Muscle layer of colon (tissue), 2 donors: ENCODE results near the gene SHB.

Experiments used
- H3K27ac ChIP-seq: one replicate; pipeline ENCODE4 v1.7.0; 2013; ENCODE audit warnings: low read depth, mild to moderate bottlenecking, low read length, moderate library complexity
- H3K27me3 ChIP-seq, 2 donors: one replicate each; pipeline ENCODE4 v1.7.0; 2013; ENCODE audit warnings: low read length in 2 of 2, mild to moderate bottlenecking in 2 of 2; ENCODE audit not compliant: insufficient read depth in 2 of 2, control insufficient read depth in 1 of 2
- H3K36me3 ChIP-seq: one replicate; pipeline ENCODE4 v1.7.0; 2013; ENCODE audit warnings: mild to moderate bottlenecking, low read length; ENCODE audit not compliant: insufficient read depth
- H3K4me1 ChIP-seq: one replicate; pipeline ENCODE4 v1.7.0; 2013; ENCODE audit warnings: mild to moderate bottlenecking, low read length; ENCODE audit not compliant: insufficient read depth
- H3K4me3 ChIP-seq, 2 donors: one replicate each; pipeline ENCODE4 v1.7.0; 2013; ENCODE audit warnings: low read length in 2 of 2, low read depth in 1 of 2, mild to moderate bottlenecking in 1 of 2, moderate library complexity in 1 of 2
- H3K9ac ChIP-seq: one replicate; pipeline ENCODE4 v1.7.0; 2013; ENCODE audit warnings: low read length
- H3K9me3 ChIP-seq: one replicate; pipeline ENCODE4 v1.7.0; 2013; ENCODE audit warnings: mild to moderate bottlenecking, low read length
- donor health status: abdominal sarcoma.
- donor health status: Adenocarcinoma of cecum.

Gene SHB

GRCh38 chr9:37953206-37953774, 115.7 kb downstream of the SHB start:
- peaks cover 23% of the 10 kb centered on the region for H3K36me3 ChIP-seq
- H3K9ac ChIP-seq, result no peak overlapping the region
- H3K9me3 ChIP-seq, result no peaks in the 10 kb centered on the region
- H3K27ac ChIP-seq, result no peak overlapping the region
- no peak overlapping the region for H3K4me3 ChIP-seq
- H3K4me1 ChIP-seq, result peaks cover 14% of the 10 kb centered on the region
- H3K27me3 ChIP-seq, result no peaks in the 10 kb centered on the region

GRCh38 chr9:37952731-37953130, 116.3 kb downstream of the SHB start:
- Histone ChIP-seq H3K4me3 (no peak overlapping the region), H3K36me3 (peaks cover 29% of the 10 kb centered on the region), H3K9ac (no peak overlapping the region), H3K9me3 (no peaks in the 10 kb centered on the region), H3K27me3 (no peaks in the 10 kb centered on the region), H3K27ac (no peak overlapping the region), H3K4me1 (peaks cover 14% of the 10 kb centered on the region)

GRCh38 chr9:37951671-37952449, 117.2 kb downstream of the SHB start:
- no peaks in the 10 kb centered on the region for H3K27me3 ChIP-seq
- no peak overlapping the region for H3K9ac ChIP-seq
- peaks cover 14% of the 10 kb centered on the region for H3K4me1 ChIP-seq
- H3K9me3 ChIP-seq, result no peaks in the 10 kb centered on the region
- peaks cover 33% of the 10 kb centered on the region for H3K36me3 ChIP-seq
- no peak overlapping the region for H3K27ac ChIP-seq
- no peak overlapping the region for H3K4me3 ChIP-seq

GRCh38 chr9:37950561-37950960, 118.5 kb downstream of the SHB start:
- Histone ChIP-seq H3K4me1 (peaks cover 14% of the 10 kb centered on the region), H3K36me3 (peaks cover 34% of the 10 kb centered on the region), H3K4me3 (no peak overlapping the region), H3K27ac (no peak overlapping the region), H3K9ac (no peak overlapping the region), H3K9me3 (no peaks in the 10 kb centered on the region), H3K27me3 (no peaks in the 10 kb centered on the region)

DNA sequence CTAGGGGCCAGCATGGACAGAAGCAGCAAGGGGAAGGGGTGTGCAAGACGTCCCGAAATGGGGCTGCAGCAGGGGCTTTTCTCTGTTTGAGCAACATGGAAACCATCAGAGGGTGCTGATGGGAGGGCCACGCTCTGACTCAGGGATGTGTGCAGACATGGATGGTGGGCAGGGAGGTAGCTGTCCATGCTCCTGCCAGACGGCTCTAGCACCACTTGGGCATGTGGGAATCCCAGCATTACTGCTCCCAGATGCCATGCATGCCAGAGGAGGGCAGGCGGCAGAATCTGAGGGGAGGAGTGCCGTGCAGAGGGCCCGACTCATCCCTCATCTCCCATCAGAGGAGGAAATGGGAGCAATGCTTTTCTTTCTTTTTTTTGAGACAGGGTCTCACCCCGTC, 119.5 kb downstream of the SHB start:
- H3K9ac ChIP-seq, result no peak overlapping the region
- no peaks in the 10 kb centered on the region for H3K9me3 ChIP-seq
- H3K27me3 ChIP-seq, result no peaks in the 10 kb centered on the region
- no peak overlapping the region for H3K27ac ChIP-seq
- H3K4me1 ChIP-seq, result peaks cover 21% of the 10 kb centered on the region
- no peak overlapping the region for H3K4me3 ChIP-seq
- H3K36me3 ChIP-seq, result peaks cover 29% of the 10 kb centered on the region

DNA sequence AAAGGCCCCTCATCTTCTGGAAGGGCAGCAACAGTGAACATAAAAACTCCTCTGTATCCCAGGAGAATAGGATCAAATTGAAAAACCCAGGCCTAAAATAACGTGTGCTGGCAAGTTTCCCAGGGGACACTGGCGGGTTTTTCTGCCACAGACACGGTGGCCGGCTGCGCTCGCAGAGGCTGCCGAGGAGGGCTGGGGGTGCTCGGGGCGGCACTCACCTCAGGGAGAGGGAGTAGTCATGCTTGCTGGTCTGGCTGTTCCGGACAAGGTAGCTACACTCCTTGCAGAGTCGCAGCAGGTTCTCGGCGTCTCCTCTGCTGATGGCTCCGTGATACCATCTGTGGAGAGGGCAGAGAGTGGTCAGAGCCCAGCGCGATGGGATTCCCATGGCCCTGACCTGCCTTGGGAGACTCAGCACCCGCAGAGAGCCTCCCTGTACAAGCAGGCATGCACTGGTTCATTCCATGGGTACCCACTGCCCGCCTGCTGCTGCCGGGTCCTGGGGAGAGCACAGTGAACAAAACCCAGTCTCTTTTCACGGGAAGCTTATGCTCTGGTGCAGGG, 120.5 kb downstream of the SHB start:
- no peaks in the 10 kb centered on the region for H3K27me3 ChIP-seq
- H3K4me1 ChIP-seq, result peaks cover 24% of the 10 kb centered on the region
- no peak overlapping the region for H3K27ac ChIP-seq
- H3K4me3 ChIP-seq, result no peak overlapping the region
- peaks cover 28% of the 10 kb centered on the region for H3K36me3 ChIP-seq
- H3K9ac ChIP-seq, result no peak overlapping the region
- no peaks in the 10 kb centered on the region for H3K9me3 ChIP-seq

- Histone ChIP-seq H3K36me3 (peaks cover 28% of the 10 kb centered on the region), H3K4me3 (no peak overlapping the region), H3K27ac (no peak overlapping the region), H3K27me3 (no peaks in the 10 kb centered on the region), H3K9me3 (no peaks in the 10 kb centered on the region), H3K4me1 (peaks cover 24% of the 10 kb centered on the region), H3K9ac (no peak overlapping the region)
Observed at GRCh38 chr9:37947977-37948376, 121.0 kb downstream of the SHB start.

GRCh38 chr9:37947471-37947870, 121.6 kb downstream of the SHB start:
- Histone ChIP-seq H3K9ac (no peak overlapping the region), H3K27ac (no peak overlapping the region), H3K36me3 (peaks cover 23% of the 10 kb centered on the region)

GRCh38 chr9:37946971-37947370, 122.1 kb downstream of the SHB start:
- Histone ChIP-seq H3K4me3 (no peak overlapping the region), H3K4me1 (peaks cover 27% of the 10 kb centered on the region), H3K9me3 (no peaks in the 10 kb centered on the region), H3K27me3 (no peaks in the 10 kb centered on the region), H3K36me3 (peaks cover 21% of the 10 kb centered on the region), H3K9ac (no peak overlapping the region), H3K27ac (no peak overlapping the region)

More at GRCh38 chr9:37947471-37947870, 121.6 kb downstream of the SHB start:
- H3K9me3 ChIP-seq, result no peaks in the 10 kb centered on the region
- peaks cover 27% of the 10 kb centered on the region for H3K4me1 ChIP-seq
- H3K27me3 ChIP-seq, result no peaks in the 10 kb centered on the region
- H3K4me3 ChIP-seq, result no peak overlapping the region

DNA sequence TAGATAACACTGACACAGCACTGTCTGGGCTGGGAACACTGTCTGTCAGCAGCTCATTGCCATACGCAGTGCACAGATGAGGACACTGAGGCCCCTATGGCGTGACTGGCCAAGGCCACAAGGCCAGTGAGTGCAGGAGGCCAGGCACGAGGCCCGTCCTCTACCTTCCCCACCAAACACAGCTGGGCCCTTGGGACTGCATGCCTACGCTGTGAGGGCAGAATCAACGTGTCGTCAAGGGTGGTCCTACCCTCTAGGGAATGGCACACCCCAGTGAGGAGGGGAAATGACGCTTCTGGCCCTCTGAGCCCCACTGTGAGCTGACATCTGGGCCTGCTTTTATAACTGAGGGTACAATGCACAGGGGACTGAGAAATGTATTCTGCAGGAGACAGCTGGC, 123.0 kb downstream of the SHB start:
- Histone ChIP-seq H3K4me1 (peaks cover 27% of the 10 kb centered on the region), H3K4me3 (no peak overlapping the region)

DNA sequence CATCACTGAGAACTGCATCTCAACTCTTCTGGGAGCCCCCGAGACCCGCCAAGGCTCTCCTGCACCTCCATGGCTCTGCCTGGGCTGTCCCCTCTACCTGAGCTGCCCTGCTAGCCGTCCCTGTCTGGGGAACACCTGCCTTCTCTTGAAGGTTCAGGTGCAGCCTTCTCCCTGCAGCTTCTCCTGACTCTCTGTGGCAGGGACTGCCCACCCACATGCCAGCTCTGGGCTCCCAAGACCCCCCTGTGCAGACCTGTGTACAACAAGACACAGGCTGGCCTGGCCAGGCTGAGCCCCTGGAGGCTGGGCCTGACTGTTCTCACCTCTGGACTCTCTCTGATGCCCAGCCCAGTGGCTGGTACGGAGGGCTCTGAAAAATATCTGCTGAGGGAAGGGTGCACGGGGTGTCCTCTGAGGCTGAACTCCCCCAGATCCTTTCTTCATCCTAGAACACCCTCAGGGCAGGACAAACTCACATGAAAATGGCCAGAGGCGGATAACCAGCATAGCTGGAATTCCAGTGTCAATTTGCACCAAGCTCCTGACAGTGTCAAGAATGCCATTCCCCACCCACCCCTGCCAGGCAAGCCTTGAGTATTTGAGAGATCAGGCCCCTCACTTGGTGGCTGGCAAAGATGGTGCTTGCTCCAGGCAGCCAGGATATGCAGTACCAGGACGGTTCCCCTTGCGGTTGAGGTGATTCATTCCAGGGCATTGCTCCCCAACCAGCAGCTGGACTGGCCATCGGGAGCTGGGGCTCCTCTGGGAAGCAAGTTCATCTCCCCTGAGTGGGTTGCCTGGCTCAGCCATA, 124.2 kb downstream of the SHB start:
- Histone ChIP-seq H3K27ac (no peak overlapping the region), H3K36me3 (peaks cover 21% of the 10 kb centered on the region), H3K4me3 (no peak overlapping the region), H3K9ac (no peak overlapping the region), H3K9me3 (no peaks in the 10 kb centered on the region), H3K27me3 (no peaks in the 10 kb centered on the region), H3K4me1 (peaks cover 27% of the 10 kb centered on the region)

More for the DNA sequence above, 123.0 kb downstream of the SHB start:
- Histone ChIP-seq H3K27me3 (no peaks in the 10 kb centered on the region), H3K9me3 (no peaks in the 10 kb centered on the region), H3K36me3 (peaks cover 21% of the 10 kb centered on the region), H3K9ac (no peak overlapping the region), H3K27ac (no peak overlapping the region)
